SK-N-MC (cell line): Measurements from ENCODE around the gene HSD17B3.

Experiments
- EZH2 ChIP-seq: fragments of 200-600 bp; sonication (generic); IDR thresholded peaks from one replicate; pipeline ENCODE4 v1.6.1; 2017; ENCODE audit warnings: antibody characterized with exemption
- FOXP2 ChIP-seq: optimal IDR thresholded peaks from 2 replicates; pipeline ENCODE3; 2011; ENCODE audit warnings: mild to moderate bottlenecking, moderate library complexity; ENCODE audit not compliant: insufficient read depth; ENCODE audit errors: extremely low read length, control extremely low read depth
- POLR2AphosphoS5 ChIP-seq: IDR thresholded peaks from 2 replicates; pipeline ENCODE4 v1.6.1; 2012; ENCODE audit warnings: mild to moderate bottlenecking, low read depth, low read length, borderline replicate concordance

- no peak for TF ChIP-seq EZH2
- TF ChIP-seq POLR2AphosphoS5, result no peak
- no peak for TF ChIP-seq FOXP2
Measured at GRCh38 chr9:96195541-96195940, 106.4 kb downstream of the HSD17B3 start.
